H9 (cell line): ENCODE results near the gene PPP5C. TPM values are rescaled to one million over a fixed set of nuclear protein-coding genes. Genes with fewer than 3 reads are reported as not detected.

Experiments used
- DNase-seq: peaks from one replicate; pipeline ENCODE4 v3.0.0-alpha.2; 2017
- H2AFZ ChIP-seq: one replicate; pipeline ENCODE4 v1.6.1; 2013; ENCODE audit warnings: mild to moderate bottlenecking, low read length, control low read depth, moderate library complexity
- H2AK5ac ChIP-seq: 2 replicates; pipeline ENCODE4 v1.6.1; 2013; ENCODE audit warnings: low read length, control low read depth, mixed read lengths; ENCODE audit not compliant: insufficient read length
- H2BK120ac ChIP-seq: one replicate; pipeline ENCODE4 v1.6.1; 2013; ENCODE audit warnings: low read depth, mild to moderate bottlenecking, low read length, control low read depth, inconsistent platforms; ENCODE audit not compliant: poor library complexity, severe bottlenecking
- H2BK12ac ChIP-seq: 2 replicates; pipeline ENCODE4 v1.6.1; 2013; ENCODE audit warnings: low read length, control low read depth, mixed read lengths, low read depth; ENCODE audit not compliant: insufficient read length
- H2BK15ac ChIP-seq: 2 replicates; pipeline ENCODE4 v1.6.1; 2013; ENCODE audit warnings: low read depth, low read length, control low read depth
- H2BK20ac ChIP-seq: one replicate; pipeline ENCODE4 v1.6.1; 2013; ENCODE audit warnings: low read depth, mild to moderate bottlenecking, low read length, control low read depth, inconsistent platforms; ENCODE audit not compliant: poor library complexity, severe bottlenecking
- H2BK5ac ChIP-seq: 2 replicates; pipeline ENCODE4 v1.6.1; 2013; ENCODE audit warnings: low read length, control low read depth, mixed read lengths; ENCODE audit not compliant: insufficient read length
- H3K14ac ChIP-seq: 2 replicates; pipeline ENCODE4 v1.6.1; 2013; ENCODE audit warnings: low read length, control low read depth; ENCODE audit not compliant: insufficient read depth
- H3K18ac ChIP-seq: 2 replicates; pipeline ENCODE4 v1.6.1; 2013; ENCODE audit warnings: low read depth, mild to moderate bottlenecking, mixed read lengths, low read length, control low read depth; ENCODE audit not compliant: insufficient read length
- H3K23ac ChIP-seq: 2 replicates; pipeline ENCODE4 v1.6.1; 2013; ENCODE audit warnings: low read length, control low read depth, mixed read lengths, low read depth; ENCODE audit not compliant: insufficient read length
- H3K23me2 ChIP-seq: 2 replicates; pipeline ENCODE4 v1.6.1; 2013; ENCODE audit warnings: low read depth, mild to moderate bottlenecking, mixed read lengths, low read length, control low read depth; ENCODE audit not compliant: insufficient read length, poor library complexity, severe bottlenecking
- H3K27ac ChIP-seq: 2 replicates; pipeline ENCODE4 v1.5.1; 2013; ENCODE audit warnings: low read length, control low read depth, mixed read lengths, low read depth; ENCODE audit not compliant: insufficient read length
- H3K27me3 ChIP-seq: 2 replicates; pipeline ENCODE4 v1.6.1; 2013; ENCODE audit warnings: low read length, control low read depth, inconsistent platforms; ENCODE audit not compliant: insufficient read depth
- H3K4ac ChIP-seq: 2 replicates; pipeline ENCODE4 v1.6.1; 2013; ENCODE audit warnings: low read depth, mild to moderate bottlenecking, control low read depth, inconsistent platforms, low read length, moderate library complexity
- H3K4me1 ChIP-seq: 2 replicates; pipeline ENCODE4 v1.6.1; 2013; ENCODE audit warnings: low read length, control low read depth, inconsistent platforms; ENCODE audit not compliant: insufficient read depth
- H3K4me2 ChIP-seq: 2 replicates; pipeline ENCODE4 v1.6.1; 2013; ENCODE audit warnings: low read length, control low read depth, mixed read lengths; ENCODE audit not compliant: insufficient read length, insufficient read depth
- H3K56ac ChIP-seq: 2 replicates; pipeline ENCODE4 v1.6.1; 2013; ENCODE audit warnings: low read depth, mild to moderate bottlenecking, mixed read lengths, low read length, control low read depth; ENCODE audit not compliant: insufficient read length
- H3K79me1 ChIP-seq: 2 replicates; pipeline ENCODE4 v1.6.1; 2013; ENCODE audit warnings: low read depth, mild to moderate bottlenecking, moderate library complexity, low read length, control low read depth, inconsistent platforms; ENCODE audit not compliant: insufficient read depth, poor library complexity, severe bottlenecking
- H3K79me2 ChIP-seq: 2 replicates; pipeline ENCODE4 v1.6.1; 2013; ENCODE audit warnings: low read length, control low read depth, inconsistent platforms; ENCODE audit not compliant: insufficient read depth
- H3K9ac ChIP-seq: 2 replicates; pipeline ENCODE4 v1.6.1; 2013; ENCODE audit warnings: low read length, control low read depth, mixed read lengths; ENCODE audit not compliant: insufficient read length; ENCODE audit errors: extremely low read depth
- H3K9me3 ChIP-seq: one replicate; pipeline ENCODE4 v1.6.1; 2013; ENCODE audit warnings: low read depth, low read length, inconsistent platforms; ENCODE audit not compliant: control insufficient read depth
- H3T11ph ChIP-seq: one replicate; pipeline ENCODE4 v1.6.1; 2013; ENCODE audit warnings: mild to moderate bottlenecking, low read length, control low read depth, inconsistent platforms
- H4K20me1 ChIP-seq: one replicate; pipeline ENCODE4 v1.6.1; 2013; ENCODE audit not compliant: control insufficient read depth, insufficient read length, insufficient read depth
- H4K5ac ChIP-seq: 2 replicates; pipeline ENCODE4 v1.6.1; 2013; ENCODE audit warnings: low read depth, mild to moderate bottlenecking, mixed read lengths, low read length, control low read depth; ENCODE audit not compliant: insufficient read length
- H4K8ac ChIP-seq: replicated peaks from 2 replicates; pipeline ENCODE4 v1.6.1; 2013; ENCODE audit warnings: low read length, control low read depth, mixed read lengths, low read depth; ENCODE audit not compliant: insufficient read length
- H4K91ac ChIP-seq: 2 replicates; pipeline ENCODE4 v1.6.1; 2013; ENCODE audit warnings: low read depth, mild to moderate bottlenecking, moderate library complexity, mixed read lengths, low read length, control low read depth; ENCODE audit not compliant: insufficient read length
- H3K27ac Mint-ChIP-seq, 3 experiments: 2 replicates in 2 of 3; 3 replicates in 1 of 3; pipeline ENCODE4 v1.8.0; 2020 to 2021; ENCODE audit warnings: mixed read lengths in 3 of 3, mild to moderate bottlenecking in 1 of 3, moderate library complexity in 1 of 3
- H3K27me3 Mint-ChIP-seq: 2 replicates; pipeline ENCODE4 v1.8.0; 2021; ENCODE audit warnings: low read depth, mild to moderate bottlenecking, moderate library complexity, mixed read lengths
- H3K36me3 Mint-ChIP-seq, 3 experiments: 2 replicates in 2 of 3; 3 replicates in 1 of 3; pipeline ENCODE4 v1.8.0; 2020 to 2021; ENCODE audit warnings: low read depth in 3 of 3, mixed read lengths in 3 of 3; ENCODE audit not compliant: insufficient read depth in 1 of 3
- H3K4me1 Mint-ChIP-seq, 2 experiments: 2 replicates each; pipeline ENCODE4 v1.8.0; 2020; ENCODE audit warnings: mixed read lengths in 2 of 2
- H3K4me3 Mint-ChIP-seq, 2 experiments: 2 replicates in 1 of 2; 3 replicates in 1 of 2; pipeline ENCODE4 v1.8.0; 2020 to 2021; ENCODE audit warnings: mild to moderate bottlenecking in 2 of 2, mixed read lengths in 2 of 2, moderate library complexity in 1 of 2
- H3K9me3 Mint-ChIP-seq, 2 experiments: 2 replicates in 1 of 2; 3 replicates in 1 of 2; pipeline ENCODE4 v1.8.0; 2020; ENCODE audit warnings: mild to moderate bottlenecking in 2 of 2, mixed read lengths in 2 of 2, moderate library complexity in 1 of 2
- CTCF ChIP-seq: fragments of 200-600 bp; sonication (generic); conservative IDR thresholded peaks from 3 replicates; pipeline ENCODE4 v1.8.0; 2021; ENCODE audit warnings: antibody characterized with exemption, mild to moderate bottlenecking
- WGBS: extraction: QIAGEN DNeasy Blood & Tissue Kit; methylation state at CpG from one replicate; pipeline ENCODE4 v1.1.7; 2013; ENCODE audit warnings: missing lambda C conversion rate, low lambda C conversion rate, mixed read lengths; ENCODE audit not compliant: insufficient read length; ENCODE audit errors: extremely low coverage; 5-methylcytosine and 5-hydroxymethylcytosine counted together
- total RNA-seq: library from RNA; stranded (reverse); gene quantifications from 2 replicates; pipeline ENCODE4 v1.2.1, GENCODE V29; 2021

The PPP5C gene
- total RNA-seq, 1 experiment from 2014 or later: 108 TPM

GRCh38 chr19:46378268-46378667, 31.4 kb downstream of the PPP5C start:
- Histone ChIP-seq H3K4me1 (peaks cover 3% of the 10 kb centered on the region; the same call in 1 of the 2 replicates), H3K23ac (no peak overlapping the region), H4K5ac (no peak overlapping the region), H3K9ac (no peak overlapping the region), H4K8ac (no peak overlapping the region), H3T11ph (no peak overlapping the region), H3K4me2 (no peak overlapping the region), H2BK15ac (no peak overlapping the region), H3K14ac (no peak overlapping the region), H2BK120ac (no peak overlapping the region), H3K79me2 (no peaks in the 10 kb centered on the region; the same call in 1 of the 2 replicates), H3K18ac (no peak overlapping the region), H4K20me1 (no peaks in the 10 kb centered on the region), H4K91ac (no peak overlapping the region), H3K56ac (no peak overlapping the region), H2BK20ac (no peak overlapping the region), H2BK5ac (no peak overlapping the region), H3K27me3 (no peaks in the 10 kb centered on the region), H2AFZ (no peak overlapping the region), H3K23me2 (no peaks in the 10 kb centered on the region), H3K79me1 (no peaks in the 10 kb centered on the region), H3K9me3 (no peaks in the 10 kb centered on the region), H2BK12ac (no peak overlapping the region), H2AK5ac (no peak overlapping the region), H3K4ac (no peak overlapping the region), H3K27ac (no peak overlapping the region)
- peaks cover 10 to 18% of the 10 kb centered on the region in 2 experiments for H3K4me1 Mint-ChIP-seq
- no CpG with 5 or more reads among the region's 2 CpGs for WGBS
- TF ChIP-seq CTCF: no peak
- no peak for DNase-seq
- no peak overlapping the region for H3K4me3 Mint-ChIP-seq
- no peaks in the 10 kb centered on the region for H3K9me3 Mint-ChIP-seq
- peaks cover 45 to 76% (median 76%) of the 10 kb centered on the region in 3 experiments for H3K36me3 Mint-ChIP-seq
- H3K27ac Mint-ChIP-seq: no peak overlapping the region
- no peaks in the 10 kb centered on the region; the same call in 1 of the 2 replicates for H3K27me3 Mint-ChIP-seq
